Suppressor macrophage treated with lipopolysaccharide for 4 hours (primary cell): ENCODE measurements around the gene PDE2A.

Experiments used
- DNase-seq: peaks from one replicate; pipeline ENCODE4 v3.0.0-alpha.2; 2020

Gene PDE2A

DNA sequence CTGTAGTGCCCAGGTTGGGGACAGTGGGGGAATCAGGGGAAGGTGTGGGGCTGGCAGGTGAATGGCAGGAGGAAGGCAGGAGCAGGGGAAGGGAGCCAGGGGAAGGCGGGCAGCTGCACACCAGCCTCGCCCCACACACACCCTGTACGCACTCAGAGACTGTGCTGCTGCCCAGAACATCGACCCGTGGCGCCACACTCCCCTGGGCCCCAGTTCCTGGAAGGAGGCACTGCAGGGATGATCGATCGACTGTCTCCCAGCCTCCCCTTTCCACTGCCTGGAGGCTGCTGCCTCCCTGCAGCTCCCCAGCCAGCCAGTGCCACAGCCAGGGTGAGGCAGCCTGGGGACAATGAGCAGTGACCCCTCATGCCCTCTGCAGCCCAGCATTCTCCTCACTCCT lies 19.2 kb downstream of the PDE2A start:
- no peak for DNase-seq

DNA sequence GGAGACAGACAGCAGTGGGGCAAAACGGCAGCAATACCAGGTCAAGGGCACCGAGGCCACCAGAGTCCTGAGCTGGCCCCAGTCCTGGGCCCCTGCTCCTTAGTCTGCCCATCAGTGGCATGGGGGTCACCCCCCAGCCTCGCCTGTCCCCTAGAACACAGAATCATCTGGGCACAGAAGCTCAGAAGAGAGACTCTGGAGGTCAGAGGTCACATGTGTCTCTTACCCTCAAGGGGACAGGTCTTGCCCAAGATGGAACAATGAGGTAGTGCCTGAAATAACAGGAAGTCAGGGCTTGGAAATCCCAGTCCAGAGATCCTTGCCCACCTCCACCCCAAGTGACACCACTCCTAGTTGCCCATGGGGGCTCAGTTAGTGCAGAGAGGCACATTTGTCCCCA lies 20.6 kb downstream of the PDE2A start:
- peak; percentile 33 for DNase-seq

DNA sequence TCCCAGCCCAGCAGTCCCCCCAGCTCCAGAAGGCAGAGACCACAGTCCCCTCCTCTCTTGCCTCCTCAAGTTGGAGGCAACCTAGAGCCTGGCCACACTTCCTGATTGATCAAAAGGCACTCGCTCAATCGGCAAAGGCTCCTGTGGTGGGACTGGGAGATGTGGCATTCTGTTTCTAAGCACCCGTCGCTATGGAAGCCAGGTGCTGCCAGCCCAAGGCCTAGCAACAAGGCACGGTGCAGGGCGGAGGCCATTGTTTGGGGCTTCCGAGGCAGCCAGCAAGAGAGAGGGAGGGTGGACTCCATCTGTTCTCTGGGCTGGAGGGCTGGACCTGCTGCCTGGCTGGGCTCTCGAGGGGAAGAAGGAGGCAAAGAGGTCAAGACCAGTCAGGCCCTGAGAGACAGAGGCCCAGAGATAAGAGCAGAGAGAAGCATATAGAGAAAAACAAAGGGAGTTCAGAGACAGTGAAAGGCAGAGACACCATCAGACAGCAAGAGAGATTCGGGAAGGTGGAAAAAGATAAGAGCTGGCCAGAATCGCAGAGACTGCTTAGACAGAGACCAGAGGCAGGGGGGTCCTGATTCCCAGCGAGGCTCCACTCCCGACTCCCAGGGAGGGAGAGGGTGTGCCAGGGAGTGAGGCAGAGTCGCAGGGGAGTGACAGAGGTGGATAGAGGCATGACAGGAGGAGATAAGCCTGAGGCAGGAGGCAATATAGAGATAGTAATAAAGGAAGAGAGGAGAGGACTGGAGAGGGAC lies 21.2 kb downstream of the PDE2A start:
- no peak for DNase-seq

DNA sequence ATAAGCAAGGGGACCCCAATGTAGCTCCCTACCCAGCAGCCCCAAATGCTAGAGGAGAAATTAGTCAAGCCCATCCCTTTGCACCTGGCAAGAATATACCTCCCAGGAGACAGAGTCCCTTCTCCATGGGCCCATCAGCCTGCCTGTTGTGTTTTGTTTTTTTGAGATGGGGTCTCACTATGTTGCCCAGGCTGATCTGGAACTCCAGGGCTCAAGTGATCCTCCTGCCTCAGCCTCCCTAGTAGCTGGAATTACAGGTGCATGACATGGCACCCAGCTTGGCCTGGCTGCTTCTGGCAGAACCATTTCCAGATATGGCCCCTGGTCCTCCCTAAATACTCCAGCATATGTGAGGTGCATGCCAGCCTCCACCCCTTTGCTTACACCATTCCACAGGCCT lies 22.1 kb downstream of the PDE2A start:
- DNase-seq, result no peak

DNA sequence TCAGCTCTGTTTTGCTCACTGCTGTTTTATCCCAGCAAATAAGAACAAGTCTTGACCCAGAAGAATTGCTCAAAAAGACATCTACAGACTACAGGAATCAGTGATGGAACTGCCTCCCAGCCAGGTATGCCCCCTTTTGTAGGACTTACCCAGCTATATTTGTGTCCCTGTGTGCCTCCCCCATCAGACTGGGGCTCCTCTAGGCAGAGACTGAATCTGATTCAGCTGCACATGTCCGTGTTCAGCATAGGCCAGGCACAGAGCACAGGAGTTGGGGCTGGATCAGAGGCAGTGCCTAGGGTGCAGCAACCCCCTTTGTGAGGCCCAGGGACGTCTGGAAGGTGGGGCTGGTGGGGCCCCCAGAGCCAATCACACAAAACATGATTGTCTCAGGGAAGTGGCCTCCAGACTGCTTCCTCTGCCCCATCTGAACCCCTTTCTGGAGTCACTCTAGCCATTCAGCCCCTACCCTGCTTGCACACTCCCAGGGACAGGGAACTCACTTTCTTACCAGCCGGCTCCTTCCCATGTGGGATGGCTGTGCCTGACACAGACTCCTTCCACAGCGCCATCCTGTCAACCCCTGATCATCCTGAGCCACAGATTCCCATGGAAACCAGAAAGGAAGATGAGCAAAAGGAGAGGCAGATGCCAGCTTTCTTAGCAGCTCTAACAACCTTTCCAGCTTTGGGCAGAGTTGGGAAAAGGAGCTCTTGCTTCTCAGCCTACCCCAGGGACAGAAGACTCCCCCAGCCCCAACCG lies 24.8 kb downstream of the PDE2A start:
- DNase-seq, result no peak

DNA sequence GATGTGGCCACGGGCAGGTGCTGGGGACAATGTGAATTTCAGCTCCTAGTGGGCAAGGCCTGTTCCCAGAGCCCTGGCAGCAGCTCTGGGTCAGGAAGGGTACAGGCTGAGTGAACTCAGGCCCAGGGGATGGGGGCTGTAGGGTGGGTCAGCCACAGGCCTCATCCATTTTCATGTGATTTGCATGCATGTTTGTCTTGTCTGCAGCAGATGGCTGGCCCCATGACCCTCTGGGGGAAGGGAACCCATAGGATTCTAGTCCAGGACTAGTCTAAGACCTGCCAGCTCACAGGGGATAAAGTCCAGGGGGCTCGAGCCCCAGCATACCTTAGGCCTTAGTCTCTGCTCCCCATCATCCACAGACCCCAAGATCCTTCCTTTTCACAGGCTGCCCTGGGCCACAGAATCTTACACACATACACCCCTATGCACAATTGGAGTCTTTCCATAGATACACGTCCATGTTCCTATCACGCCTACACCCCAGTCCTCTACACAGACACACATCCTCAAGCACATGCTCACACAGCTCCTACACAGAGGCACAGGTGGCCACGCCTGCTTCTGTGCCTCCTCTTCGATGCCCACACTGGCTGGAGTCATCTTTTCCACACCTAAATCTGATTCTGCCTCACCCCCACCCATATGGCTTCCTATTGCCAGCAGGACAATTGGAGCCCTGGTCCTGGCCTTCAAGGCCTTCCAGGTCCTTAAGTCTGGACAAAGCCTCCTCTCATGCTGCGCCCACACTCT lies 25.7 kb downstream of the PDE2A start:
- DNase-seq, result no peak

DNA sequence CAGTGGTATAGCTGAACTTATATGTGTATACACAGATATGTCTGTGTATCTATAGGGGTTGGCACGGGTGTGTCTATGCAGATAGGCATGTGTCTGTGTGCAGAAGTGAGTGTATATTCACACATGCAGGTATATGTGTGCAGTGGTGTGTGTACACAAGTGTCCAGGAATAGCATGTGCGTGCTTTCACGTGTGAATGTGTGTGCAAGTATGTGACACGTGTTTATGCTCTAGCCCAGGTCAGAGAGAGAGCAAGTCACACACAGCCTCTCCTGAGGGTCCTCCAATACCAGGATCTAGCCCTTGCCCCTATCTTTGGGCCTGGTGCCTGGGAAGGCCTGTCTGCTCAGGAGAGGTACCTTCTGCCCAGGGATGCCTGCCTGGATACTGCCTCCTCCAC lies 26.3 kb downstream of the PDE2A start:
- DNase-seq, result no peak

DNA sequence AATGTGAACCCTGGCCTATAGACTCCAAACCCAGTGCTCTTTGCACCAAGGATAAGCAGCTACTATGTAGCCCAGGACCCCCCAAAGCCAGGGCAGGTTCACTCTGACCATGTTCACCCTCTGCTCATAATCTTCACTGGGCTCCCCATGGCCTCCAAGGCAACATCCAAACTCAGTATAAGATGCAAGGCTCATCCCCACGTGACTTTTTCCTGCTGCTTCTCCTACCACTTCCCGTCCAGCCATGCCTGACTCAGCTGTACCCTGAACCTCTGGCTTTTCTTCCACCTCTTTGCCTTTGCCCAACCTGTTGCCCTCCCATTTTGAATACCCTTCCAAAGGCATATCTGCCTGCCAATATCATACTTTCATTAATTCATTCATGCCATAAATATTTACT lies 27.8 kb downstream of the PDE2A start:
- no peak for DNase-seq

DNA sequence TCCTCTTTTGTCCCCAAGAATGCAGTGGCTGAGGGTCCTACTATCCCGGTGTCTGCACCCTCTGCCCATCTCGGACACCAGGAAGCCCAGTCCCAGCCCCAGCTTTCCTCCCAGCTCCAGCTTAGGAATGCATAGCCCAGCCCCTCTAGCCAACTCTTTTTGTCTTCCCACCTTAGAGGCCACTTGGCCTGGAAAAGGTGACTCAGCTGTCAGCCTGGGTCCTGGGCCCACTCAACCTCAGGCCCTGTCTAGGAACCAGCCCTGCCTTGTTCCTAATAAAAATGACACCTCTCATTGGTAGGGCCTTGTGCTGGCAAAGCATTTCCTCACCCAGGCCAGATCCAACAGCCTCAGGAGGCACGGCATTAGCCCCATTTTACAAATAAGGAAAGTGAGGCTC lies 28.2 kb downstream of the PDE2A start:
- no peak for DNase-seq

DNA sequence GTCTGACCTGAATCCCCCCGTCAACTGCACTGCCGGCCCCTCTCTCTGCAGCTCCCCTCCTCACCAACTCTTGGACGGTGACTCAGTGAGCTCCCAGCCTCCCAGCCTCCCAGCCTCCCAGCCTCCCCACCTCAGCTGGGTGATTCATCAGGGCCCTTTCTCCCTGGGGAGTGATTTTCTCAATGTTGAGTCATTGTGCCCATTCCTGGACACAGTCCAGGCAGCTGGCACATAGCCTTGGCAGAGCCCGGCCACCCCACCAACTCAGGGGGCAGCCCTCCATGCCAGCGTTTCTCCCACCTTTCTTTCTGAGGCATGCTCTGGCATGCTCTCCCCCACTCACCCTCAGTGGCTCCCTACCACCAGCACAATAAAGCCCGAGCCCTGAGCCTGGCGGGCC lies 30.7 kb downstream of the PDE2A start:
- peak; percentile 76 for DNase-seq

DNA sequence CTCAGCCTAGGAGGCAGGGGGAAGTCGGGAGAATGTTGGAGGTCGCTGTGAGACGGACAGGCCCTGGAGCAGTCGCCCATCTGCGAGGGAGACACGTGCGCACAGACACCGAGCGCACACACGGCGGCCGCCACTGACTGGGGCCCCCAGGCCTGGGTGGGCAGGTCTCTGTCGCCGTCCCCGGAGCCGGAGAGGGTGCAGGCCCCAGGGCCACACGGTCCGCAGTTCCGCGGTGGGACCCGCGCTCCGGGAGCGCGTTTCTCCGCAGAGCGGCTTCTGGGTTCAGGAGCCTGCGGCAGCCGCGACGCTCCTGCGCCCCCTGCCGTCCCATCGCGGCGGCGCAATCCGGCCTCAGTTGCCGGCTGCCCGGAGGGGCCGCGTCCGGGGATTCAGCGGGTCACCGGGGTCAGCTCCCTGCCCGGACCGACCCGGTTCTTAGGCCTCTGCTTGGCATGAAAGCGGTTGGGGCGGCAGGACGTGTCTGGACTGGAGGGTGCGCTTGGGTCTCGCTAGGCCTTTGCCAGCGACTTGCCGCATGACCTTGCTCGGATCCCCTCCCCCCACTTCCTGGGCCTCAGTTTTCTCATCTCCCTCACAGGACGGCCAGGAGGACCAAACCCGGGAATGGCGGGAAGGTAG lies 31.2 kb downstream of the PDE2A start:
- DNase-seq, result peak; percentile 73

DNA sequence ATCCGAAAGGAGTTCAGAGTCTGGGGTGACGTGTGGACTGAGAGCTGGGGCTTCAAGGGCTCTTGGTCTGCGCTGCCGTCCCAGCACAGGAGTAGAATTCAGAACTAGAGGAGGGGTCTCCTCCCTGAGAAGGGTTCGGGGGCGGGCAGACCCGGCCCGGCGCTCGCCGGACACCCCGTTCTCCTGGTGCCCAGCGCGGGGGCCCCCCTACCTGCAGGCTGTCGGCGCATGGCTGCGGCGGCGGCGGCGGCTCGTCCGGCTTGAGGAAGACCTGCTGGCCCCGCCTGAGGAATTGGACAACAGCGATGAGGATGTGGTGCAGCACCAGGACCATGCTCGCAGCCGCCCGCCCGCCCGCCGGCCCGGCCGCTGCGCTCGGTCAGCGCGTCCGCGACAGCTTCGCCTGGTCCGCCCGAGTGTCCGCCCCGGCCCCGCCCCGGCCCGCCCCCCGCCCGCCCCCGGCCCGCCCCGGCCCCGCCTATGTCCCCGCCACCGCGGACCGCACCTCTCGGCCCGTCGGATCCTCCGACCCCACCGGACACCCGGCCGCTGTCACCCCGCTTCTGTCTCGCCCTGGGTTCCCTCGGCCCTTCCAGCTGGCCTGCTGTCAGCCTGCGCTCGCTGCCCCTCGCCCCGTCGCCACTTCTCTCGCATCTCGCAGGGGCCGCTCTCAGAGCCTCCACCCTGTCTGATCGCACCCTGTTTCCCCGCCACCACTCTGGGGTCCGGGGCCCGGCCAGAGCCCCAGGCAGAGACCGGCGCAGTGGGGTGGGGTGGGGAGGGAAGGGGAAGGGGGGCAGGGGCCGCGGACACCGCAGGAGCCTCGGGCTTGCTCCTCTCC lies 32.0 kb downstream of the PDE2A start:
- peak; percentile 44 for DNase-seq

DNA sequence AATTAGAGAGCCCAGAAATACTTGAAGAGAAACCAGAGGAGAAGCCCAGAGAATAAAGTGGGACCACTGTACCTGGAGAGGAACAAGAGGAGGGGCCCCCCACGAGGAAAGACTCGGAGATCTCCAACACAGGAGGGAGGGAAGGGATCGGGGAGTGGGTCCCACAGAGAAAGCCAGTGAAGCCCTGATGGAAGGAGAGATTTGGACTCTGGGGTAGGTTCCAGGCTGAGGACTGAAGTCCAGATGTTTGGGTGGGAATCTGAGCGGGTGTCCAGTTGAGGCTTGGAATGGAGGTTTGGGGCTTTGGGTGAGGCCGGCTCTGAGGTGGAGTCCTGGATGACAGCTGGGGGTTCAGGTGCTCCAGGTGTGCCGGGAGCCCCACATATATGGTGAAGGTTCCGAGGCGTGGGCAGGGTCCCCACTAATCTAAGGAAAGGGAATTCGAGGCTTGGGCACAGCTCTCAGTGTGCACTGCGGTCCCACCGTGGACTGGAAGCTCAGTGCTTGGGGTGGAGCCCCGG lies 32.6 kb downstream of the PDE2A start:
- no peak for DNase-seq

DNA sequence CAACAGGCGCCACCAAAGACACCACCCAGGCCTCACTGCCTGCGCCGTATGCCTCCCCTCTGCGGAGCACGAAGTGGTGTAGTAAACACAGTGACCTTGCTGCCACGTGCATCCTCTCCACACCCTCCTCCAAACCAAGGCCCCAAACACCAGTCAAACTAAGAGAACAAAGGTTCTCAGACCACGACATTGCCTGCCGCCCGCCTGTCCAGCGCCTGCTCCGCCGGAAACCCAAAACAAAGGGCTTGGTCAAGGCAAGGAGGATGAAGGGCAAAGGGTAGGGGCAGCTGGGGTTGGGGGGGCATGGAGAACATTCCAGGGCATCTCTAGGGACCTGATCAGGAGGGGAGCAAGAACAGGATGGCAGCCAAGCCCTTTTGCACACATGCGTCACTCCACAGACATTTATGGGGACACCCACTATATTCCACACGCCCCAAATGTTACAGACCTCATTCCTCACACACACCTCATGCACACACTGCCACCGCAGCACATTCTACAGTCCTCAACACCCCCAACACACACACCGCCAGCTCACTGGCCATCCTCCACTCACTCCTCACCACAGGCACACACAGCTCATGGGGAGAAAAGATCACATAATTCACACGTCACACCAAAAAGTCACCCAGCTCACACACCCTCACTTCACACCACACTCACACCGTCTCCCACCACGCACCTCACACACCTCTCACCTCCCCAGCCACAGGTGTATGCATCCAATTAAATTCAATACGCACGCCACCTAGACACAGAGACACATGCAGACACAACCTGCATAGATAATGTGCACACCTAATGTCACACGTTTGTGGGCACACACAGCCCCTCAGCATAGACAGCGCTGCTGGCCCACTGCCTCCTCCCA lies 34.5 kb downstream of the PDE2A start:
- no peak for DNase-seq

DNA sequence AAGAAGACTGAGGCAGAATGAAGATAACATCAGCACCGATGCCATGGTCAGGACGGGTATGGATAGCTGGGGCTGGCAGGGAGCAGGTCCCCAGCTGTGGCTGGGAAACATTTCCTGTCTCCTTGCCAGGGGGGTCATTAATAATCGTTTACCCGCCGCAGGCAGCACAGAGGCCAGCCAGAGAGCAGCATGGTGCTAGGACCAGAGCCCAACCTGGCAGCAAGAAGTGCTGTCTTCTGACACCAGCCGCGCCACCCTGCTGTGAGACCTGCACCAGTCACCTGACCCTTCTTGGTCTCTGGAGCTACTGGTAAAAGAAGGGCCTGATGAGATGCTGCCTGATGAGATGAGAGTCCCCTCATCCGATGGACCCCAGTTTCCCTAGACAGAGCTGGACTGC lies 36.3 kb downstream of the PDE2A start:
- no peak for DNase-seq

DNA sequence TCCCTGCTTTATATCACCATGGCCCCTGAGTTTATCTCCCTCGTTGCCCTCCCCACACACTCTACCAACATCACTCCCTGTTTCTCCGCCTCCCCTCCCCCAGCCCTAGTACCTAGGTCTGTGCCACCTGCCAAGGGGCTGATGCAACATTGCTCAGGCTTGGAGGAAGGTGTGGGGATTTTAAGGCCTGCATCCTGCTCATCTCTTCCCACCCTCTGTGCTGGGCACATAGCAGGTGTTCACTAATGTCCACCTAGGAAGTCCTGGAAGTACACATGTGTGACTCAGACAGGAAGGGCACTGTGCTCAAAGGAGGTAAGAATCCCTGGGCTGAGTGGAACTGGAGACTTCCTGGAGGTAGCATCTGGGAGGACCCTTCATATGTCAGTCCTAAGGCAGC lies 37.0 kb downstream of the PDE2A start:
- no peak for DNase-seq

DNA sequence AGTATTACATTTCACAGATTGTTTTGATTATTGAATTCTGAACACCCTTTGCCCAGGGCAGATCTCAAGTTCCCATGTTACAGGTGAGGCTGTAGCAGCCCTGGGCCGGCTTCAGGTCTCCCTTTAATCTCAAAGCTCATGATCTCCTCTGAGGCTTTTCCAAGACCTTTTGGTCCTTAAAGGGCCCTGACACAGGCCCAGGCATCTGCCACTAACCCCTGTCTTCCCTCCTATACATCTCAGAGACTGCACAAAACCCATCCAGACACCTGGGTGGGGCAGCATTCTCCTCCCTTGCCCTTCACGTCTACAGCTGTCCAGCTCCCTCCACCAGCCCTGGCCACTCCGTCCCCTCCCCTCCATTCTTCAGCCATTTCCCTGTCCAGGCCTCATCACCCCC lies 37.8 kb downstream of the PDE2A start:
- DNase-seq, result no peak

DNA sequence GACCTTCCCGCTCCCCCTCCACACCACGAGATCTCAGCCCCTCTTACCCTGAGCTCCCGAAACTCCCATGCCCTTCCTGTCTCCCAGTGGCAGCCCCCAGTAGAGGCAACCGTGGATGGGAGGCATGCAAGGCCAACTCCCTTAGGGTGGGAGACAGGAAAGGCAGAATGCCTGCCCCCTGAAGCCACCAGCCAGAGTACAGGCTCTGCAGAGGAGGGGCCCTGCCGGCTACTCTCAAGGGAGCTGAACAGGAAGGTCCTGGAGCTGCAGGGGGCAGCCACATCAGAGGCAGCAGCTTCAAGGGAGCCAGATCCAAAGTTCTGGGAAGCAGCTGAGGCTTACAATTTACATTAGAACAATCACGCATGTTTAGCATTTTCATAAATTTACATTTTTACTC lies 38.3 kb downstream of the PDE2A start:
- no peak for DNase-seq

DNA sequence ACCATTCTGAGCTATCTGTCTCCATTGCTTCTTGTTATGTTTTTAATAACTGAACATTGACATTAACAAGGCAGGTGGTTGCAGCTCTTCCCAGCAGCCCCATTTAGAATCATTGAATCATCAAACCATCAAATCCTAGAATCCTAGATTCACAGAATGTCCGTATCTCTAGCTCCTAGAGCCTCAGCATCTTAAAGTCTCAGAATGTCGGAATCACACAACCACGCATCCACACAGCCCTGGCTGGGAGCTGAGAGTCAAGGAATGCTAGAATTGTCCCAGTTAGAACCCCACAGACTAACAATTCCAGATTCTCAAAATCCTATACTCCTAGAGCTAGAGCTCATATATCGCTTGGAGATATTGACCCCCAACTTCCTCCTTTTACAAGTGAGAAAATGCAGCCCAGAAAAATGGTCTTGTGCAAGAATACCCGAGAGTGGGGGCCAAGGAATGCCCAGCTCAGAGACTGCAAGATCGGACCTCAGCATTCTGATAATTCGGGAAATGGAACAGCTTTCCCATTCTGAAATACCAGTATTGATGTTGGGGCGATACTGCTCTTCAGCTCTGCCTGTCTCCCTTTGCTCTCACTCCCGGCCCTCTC lies 38.8 kb downstream of the PDE2A start:
- DNase-seq, result peak; percentile 32

DNA sequence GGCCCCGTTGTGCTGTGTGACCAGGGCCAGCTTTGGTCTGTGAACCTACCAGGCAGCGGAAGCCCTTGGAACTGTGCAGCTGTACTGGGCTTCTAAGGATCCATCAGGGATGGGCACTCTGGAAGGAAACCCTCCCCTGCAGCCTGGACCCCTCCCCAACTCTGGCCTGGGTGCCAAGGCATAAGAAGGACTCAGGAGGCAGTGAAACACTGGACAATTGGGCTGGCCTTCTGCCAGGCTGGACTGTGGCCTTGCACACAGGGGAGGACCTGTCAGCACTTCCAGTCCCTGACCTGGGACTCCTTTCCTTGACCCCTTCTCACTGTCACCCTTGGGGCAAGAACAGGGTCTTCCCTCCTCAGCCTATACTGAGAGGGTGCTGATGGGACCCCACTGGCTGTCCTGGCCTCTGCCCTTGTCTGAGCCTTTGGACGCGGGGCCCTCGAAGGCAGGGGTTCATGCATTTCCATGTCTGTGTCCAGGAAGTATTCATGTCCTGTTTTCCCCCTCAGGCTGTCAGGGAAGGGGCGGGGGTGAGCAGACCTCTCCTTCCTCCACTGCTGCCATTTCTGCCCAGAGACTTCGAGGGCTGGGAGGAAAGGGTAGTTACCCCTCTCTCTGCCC lies 39.6 kb downstream of the PDE2A start:
- DNase-seq, result no peak
